HUDEP-2 (cell line): Measurements from ENCODE around the gene LTBR.
"Not testable (repeated sequence)": the region's sequence is repeated elsewhere in the genome, so short reads cannot be mapped to it uniquely, and the experiment has no call there.

ENCODE experiments used
- DNase-seq, 76 experiments: peaks; one replicate each; lab custom pipeline; 2025; ENCODE audit not compliant: unreplicated experiment in 76 of 76; lab: John Stamatoyannopoulos, UW

The LTBR gene

GRCh38 chr12:6383572-6384498, at the start of gene LTBR:
Gene LTBR (plus strand): TSS chr12:6384162. CDS start chr12:6384359, 197 bp downstream.
- peak in 62 of 76 experiments; percentile 11 to 81 (median 48) for DNase-seq

DNA sequence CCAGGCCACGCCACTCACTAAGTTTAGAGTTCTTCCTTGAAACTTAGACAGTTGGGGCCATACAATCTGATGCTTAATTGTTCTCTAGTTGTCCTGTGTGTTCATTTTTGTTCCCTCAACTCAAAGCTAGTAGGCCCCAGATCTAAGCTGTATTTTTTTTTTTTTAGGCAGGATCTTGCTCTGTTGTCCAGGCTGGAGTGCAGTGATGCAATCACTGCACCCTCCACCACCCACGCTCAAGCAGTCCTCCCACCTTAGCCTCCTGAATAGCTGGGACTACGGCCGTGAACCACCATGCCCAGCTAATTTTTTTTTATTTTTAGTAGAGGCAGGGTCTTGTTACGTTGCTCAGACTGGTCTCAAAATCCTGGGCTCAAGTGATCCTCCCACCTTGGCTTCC, 49.6 kb upstream of the LTBR start:
- no peak for DNase-seq

GRCh38 chr12:6334940-6335450, 49.0 kb upstream of the LTBR start:
- DNase-seq = no peak

DNA sequence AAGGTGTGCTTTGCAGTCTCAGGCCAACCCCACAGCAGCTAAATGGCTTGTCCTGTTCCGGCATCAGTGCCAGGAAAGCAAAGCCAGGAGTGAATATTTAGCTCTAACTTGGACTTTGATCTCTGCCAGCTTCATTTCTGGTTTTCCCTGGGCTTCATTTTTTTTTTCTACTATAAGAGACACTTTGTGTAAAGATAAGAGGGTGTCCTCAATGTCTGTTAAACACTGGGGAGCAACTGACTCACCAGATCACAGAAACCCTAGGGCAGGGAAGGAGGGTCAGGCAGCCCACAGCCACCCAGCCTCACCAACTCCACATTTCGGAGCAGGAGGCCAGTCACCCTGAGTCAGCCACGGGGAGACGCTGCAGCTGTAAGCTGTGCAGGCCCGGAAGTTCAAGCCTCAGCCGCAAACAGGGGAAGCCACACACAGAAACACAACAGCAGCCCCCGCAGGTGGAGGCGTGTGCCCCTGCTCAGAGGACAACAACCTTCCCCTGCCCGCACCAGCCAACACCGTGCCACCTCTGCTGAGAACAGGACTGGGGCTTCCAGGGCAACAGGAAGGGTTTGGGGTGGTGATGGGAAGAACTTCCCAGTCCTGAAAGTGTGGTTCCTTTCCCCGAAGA, 48.4 kb upstream of the LTBR start:
- DNase-seq = peak in 46 of 76 experiments; percentile 13 to 71 (median 40)

DNA sequence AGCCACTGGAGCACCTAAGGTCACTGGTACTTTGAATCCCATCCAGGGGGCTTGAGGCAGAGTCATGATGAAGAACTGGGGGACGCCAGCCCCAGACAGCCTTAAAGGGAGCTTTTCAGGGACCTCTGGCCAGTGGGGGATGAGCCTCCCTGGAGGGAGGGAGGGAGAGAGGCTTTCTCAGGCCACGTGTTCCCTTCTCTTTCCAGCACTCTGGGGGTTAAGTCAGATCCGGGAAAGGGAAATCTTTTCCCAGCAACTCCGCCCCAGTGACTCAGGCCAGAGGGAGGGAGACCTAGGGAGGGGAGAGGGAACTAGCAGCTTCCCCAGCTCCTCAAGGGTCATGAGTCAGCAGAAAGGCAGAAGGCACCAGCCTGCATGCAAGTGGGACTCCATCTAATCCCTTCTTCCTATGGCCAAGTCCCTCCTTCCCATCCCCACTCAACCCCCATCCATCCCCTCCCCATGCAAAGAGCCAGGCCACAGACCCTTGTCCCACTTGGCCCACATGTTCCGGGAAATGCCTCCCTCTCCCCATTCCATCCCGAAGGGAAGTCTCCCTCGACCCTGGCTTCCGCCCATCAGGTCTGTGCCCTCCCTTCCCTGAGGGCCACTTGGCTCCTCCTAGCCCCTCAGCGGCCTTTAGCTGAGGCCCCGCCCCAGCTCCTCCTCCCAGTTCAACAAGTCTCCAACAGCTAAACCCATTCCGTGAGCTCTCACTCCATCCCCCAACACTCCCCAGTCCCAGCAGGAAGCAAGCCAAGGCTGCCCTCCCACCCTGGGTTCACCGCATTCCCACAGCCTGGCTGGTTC, 47.7 kb upstream of the LTBR start:
- peak in 60 of 76 experiments; percentile 9 to 81 (median 39) for DNase-seq

- peak in 3 of 76 experiments; percentile 12 to 34 (median 22) for DNase-seq
Measured at GRCh38 chr12:6336889-6337853, 46.8 kb upstream of the LTBR start.

- DNase-seq = peak in 1 of 76 experiments; percentile 14
Measured at GRCh38 chr12:6337958-6338433, 46.0 kb upstream of the LTBR start.

- DNase-seq = not testable (repeated sequence)
Measured at GRCh38 chr12:6338536-6338935, 45.4 kb upstream of the LTBR start.

DNA sequence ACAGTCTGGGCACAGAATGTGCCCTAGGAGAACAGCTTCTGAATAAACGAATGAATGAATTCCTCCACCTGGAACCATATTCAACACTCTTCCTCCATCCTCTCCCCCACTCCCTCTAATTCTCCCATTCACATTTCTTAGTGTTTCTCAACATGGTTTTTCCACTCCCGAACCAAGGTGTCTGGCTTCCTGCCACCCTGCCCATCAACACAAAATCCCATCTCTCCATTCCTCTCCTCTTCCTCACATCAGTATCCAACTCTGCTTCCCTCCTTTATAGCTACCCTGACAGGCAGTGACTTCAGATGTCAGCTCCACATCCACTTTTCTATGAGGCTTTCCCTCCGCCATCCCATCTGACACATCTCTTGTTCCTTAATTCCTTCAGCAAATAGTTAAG, 45.0 kb upstream of the LTBR start:
- no peak for DNase-seq

DNA sequence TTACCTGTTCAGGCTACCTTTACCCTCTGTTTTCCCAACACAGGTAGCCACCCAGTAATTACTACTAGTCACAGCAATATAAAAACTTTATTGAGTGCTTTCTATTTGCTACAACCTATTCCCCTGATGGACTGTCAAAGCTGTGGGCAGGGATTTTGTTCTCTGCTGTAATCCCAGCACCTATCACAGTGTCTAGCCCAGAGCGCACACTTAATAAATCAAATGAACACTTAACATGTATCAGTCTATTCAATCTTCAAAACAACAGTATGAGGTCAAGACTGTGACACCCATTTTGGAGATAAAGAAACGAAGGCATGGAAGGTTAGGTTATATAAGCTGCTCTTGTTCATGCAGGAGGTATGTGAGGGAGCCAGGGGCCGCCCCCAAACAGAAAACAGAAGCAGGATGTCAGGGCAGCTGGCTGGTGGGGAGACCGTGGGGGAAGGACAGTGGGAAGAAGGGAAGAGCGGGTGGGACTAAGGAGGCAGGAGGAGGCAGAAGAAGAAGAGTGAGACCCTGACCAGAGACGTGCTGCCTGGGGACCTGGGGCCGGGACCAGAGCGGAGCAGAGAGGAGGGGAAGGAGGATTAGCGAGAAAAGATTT, 43.8 kb upstream of the LTBR start:
- DNase-seq = peak in 2 of 76 experiments; percentile 5 to 9

- DNase-seq = peak in 2 of 76 experiments; percentile 9 to 11
Measured at GRCh38 chr12:6340745-6341416, 43.1 kb upstream of the LTBR start.

DNA sequence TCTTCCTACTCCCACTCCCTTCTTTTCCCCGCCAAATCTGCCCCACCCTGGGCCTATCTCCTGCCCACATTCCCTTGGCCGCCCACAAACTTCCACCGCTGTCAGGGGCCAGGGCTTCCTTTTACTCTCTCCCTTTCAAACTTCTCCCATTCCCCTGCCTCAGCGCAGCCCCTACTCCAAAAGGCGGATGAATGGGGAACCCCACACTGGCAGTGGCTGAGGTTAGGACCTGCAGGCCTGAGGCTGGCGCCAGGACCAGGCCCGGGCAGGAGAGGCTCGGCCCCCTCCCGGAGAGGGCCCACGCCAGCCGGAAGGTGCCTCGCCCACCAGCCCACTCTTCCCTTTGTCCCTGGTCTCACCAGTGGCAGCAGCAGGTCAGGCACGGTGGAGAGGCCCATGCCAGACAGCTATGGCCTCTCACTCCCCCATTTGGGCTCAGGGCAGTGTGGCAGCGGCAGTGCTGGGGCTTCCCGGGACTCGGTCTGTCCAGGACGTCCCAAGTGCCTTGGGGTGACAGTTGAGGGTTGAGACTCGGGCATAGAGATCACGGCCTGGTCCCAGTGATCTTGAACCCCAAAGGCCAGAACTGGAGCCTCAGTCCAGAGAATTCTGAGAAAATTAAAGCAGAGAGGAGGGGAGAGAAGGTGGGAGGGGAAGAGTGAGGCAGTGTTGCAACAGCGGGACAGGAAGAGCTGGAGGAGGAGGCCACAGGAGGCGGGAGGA, 42.4 kb upstream of the LTBR start, which contains the start of gene TNFRSF1A:
TNFRSF1A (minus strand) TSS at position 660 of the 723 bp plus-strand sequence; CDS start at position 398, 262 bp downstream.
- peak in 43 of 76 experiments; percentile 9 to 55 (median 30) for DNase-seq

DNA sequence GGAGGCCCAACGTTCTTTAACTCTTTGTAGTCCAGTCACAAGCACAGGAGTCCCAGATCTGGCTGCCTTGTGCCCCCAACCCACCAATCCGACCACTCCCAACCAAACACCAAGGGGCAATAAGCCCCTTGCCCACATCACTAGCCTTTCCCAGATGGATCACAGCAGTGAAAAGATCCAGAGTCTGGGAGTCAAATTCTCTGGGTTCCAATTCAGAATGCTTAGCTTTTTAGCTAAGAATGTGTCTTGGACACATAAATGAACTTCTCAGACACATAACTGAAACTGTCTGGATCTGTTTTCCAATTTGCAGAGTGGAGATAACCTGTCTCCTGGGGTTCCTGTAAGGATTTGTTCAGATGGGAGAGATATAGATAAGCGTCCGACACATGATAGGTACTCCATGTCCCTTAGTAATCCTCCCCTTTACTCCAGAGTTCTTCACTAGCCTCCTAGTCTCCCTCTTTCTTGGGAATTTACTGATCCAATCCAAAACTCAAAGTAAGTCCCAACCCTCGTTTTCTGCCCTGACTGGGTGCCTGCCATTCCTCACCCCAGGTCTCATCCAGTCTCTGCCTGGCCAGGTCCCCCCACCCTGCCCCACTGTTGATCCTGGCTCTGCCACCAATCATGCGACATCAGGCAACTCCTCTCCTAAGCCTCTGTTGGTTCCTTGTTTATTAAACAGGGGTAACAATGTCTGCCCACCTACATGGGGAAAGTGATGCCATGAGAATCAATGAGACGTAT, 41.6 kb upstream of the LTBR start:
- no peak for DNase-seq

- DNase-seq = no peak
Measured at GRCh38 chr12:6343518-6343917, 40.4 kb upstream of the LTBR start.

GRCh38 chr12:6344101-6344660, 39.8 kb upstream of the LTBR start:
- not testable (repeated sequence) for DNase-seq

DNA sequence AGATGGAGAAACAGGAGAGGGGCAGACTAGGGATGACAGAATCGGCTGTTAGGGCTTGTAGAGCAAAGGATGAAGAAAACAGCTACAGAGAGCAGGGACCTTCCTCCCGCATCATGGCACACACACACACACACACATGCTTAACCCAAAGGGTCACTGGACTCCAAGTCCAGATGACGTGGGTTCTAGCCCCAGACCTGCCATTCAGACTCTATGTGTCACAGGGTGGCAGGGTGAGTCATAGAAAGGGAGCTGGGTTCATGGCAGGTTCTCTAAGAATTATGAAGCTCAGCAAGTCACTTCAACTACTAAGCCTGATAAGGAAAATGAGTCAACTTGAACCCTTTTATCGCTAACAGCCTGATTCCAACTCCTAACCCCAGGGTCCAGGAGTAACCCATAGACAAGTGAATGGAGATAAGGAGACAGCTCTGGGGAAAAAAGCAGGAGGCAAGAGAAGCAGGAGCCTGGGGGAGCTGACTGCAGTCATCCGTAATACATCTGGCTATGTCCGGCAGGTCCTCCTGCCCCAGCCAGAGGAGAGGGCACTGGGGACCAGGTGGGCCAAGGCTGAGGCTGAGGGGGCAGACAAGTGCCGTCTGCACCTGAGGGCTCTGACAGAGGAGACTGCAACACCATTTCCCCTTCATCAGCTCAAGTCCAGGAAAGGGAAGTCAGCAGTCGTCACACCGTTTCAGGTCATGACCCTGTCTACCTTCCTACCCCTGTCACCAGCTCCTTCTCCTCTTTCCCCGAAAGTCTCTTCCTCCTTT, 38.5 kb upstream of the LTBR start:
- peak in 66 of 76 experiments; percentile 16 to 88 (median 62) for DNase-seq
